Astrocyte (in vitro differentiated cells and primary cell): ENCODE results near the gene H3-3A.

Experiments used
- EZH2 ChIP-seq: IDR thresholded peaks from 2 replicates; pipeline ENCODE4 v1.6.1; 2012; ENCODE audit warnings: mild to moderate bottlenecking, low read length, inconsistent platforms; ENCODE audit not compliant: insufficient read depth
- TF ChIP-seq, protein P1 (sequence below): IDR thresholded peaks from 2 replicates; pipeline ENCODE4 v1.5.1; 2011; ENCODE audit warnings: low read depth, mild to moderate bottlenecking, inconsistent platforms, low read length, moderate library complexity; ENCODE audit not compliant: insufficient read depth

DNA sequence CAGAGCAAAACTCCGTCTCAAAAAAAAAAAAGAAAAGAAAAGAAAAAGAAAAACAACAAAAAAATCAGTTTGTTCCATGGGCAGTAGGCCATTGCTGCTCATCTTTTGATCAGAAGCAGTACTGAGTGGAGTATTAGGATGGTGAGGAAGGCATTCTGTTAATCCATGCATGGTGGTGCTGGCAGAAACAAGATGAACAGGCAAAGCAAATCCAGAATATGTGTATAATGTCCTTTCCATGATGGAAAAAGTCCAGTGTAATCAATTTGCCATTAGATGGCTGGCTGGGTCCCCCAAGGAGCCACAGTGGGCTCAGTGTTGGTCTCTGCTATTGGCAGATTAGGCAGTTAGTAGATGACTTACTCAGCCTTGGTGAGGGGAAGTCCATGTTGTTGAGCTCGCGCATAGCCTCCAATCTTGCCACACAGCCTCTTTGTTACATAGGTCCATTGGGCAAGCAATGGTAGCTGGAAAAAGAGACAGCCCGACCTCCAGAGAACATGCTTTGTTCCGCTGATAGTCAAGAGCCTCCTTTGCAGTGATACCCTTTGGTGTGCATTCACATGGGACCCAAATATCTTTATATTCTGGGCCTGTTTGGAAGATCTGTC lies 23.3 kb downstream of the H3-3A start:
- TF ChIP-seq, protein P1, sequence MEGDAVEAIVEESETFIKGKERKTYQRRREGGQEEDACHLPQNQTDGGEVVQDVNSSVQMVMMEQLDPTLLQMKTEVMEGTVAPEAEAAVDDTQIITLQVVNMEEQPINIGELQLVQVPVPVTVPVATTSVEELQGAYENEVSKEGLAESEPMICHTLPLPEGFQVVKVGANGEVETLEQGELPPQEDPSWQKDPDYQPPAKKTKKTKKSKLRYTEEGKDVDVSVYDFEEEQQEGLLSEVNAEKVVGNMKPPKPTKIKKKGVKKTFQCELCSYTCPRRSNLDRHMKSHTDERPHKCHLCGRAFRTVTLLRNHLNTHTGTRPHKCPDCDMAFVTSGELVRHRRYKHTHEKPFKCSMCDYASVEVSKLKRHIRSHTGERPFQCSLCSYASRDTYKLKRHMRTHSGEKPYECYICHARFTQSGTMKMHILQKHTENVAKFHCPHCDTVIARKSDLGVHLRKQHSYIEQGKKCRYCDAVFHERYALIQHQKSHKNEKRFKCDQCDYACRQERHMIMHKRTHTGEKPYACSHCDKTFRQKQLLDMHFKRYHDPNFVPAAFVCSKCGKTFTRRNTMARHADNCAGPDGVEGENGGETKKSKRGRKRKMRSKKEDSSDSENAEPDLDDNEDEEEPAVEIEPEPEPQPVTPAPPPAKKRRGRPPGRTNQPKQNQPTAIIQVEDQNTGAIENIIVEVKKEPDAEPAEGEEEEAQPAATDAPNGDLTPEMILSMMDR, result no peak
- no peak for TF ChIP-seq EZH2
